Caco-2 (cell line): ENCODE results near the gene PTPN13. TPM values are rescaled to one million over a fixed set of nuclear protein-coding genes. Genes with fewer than 3 reads are reported as not detected.

Experiments used
- BruUV-seq: library from RNA; stranded (reverse); fragments of 400-500 nt; replicated peaks from 2 replicates; lab custom pipeline; 2021; lab: Mats Ljungman, UMichigan
- CTCF ChIA-PET: fragments of 300-600 bp; sonication (Branson Sonifier 250); formaldehyde crosslinking; loops from one replicate; lab custom pipeline; 2022; ENCODE audit warnings: antibody characterized with exemption; lab: Charles Lee
- POLR2A ChIA-PET: fragments of 300-600 bp; sonication (Branson Sonifier 250); formaldehyde crosslinking; loops from one replicate; lab custom pipeline; 2022; ENCODE audit warnings: antibody characterized with exemption; lab: Charles Lee
- DNase-seq, 2 experiments: peaks; one replicate each; pipeline versions ENCODE4 v3.0.0 to v3.0.0-alpha.2; 2020 to 2022
- H3K27me3 ChIP-seq: replicated peaks from 2 replicates; pipeline ENCODE4 v1.6.0; 2011; ENCODE audit warnings: low read length; ENCODE audit not compliant: control insufficient read depth, insufficient read depth
- H3K36me3 ChIP-seq: 2 replicates; pipeline ENCODE4 v1.5.1; 2011; ENCODE audit warnings: low read length; ENCODE audit not compliant: control insufficient read depth, insufficient read depth
- H3K4me1 ChIP-seq: fragments of 250-450 bp; sonication (Bioruptor Pico); 2 replicates; pipeline ENCODE4 v1.5.1; 2020; ENCODE audit warnings: mild to moderate bottlenecking
- H3K4me3 ChIP-seq: 2 replicates; pipeline ENCODE4 v1.5.1; 2011; ENCODE audit warnings: low read depth, mild to moderate bottlenecking, control low read depth, low read length
- H3K9me3 ChIP-seq: fragments of 250-450 bp; sonication (Bioruptor Pico); 2 replicates; pipeline ENCODE4 v1.5.1; 2020; ENCODE audit warnings: mild to moderate bottlenecking, moderate library complexity
- H3K27ac Mint-ChIP-seq: one replicate; pipeline ENCODE4 v1.8.0; 2022; ENCODE audit warnings: mixed read lengths; ENCODE audit not compliant: unreplicated experiment
- H3K27me3 Mint-ChIP-seq: one replicate; pipeline ENCODE4 v1.8.0; 2022; ENCODE audit warnings: mixed read lengths; ENCODE audit not compliant: insufficient read depth, unreplicated experiment
- H3K36me3 Mint-ChIP-seq: one replicate; pipeline ENCODE4 v1.8.0; 2022; ENCODE audit warnings: mild to moderate bottlenecking, mixed read lengths; ENCODE audit not compliant: insufficient read depth, unreplicated experiment
- H3K4me1 Mint-ChIP-seq: one replicate; pipeline ENCODE4 v1.8.0; 2022; ENCODE audit warnings: low read depth, mixed read lengths; ENCODE audit not compliant: unreplicated experiment
- H3K4me3 Mint-ChIP-seq: one replicate; pipeline ENCODE4 v1.8.0; 2022; ENCODE audit warnings: mild to moderate bottlenecking, moderate library complexity, mixed read lengths; ENCODE audit not compliant: unreplicated experiment
- H3K9me3 Mint-ChIP-seq: one replicate; pipeline ENCODE4 v1.8.0; 2022; ENCODE audit warnings: mixed read lengths; ENCODE audit not compliant: unreplicated experiment
- intact Hi-C: fragments of 100-400 bp; cut with micrococcal nuclease; formaldehyde crosslinking; loops from one replicate; pipeline ENCODE4 v1.10.0; 2022; ENCODE audit not compliant: unreplicated experiment
- total RNA-seq: library from RNA; stranded (reverse); gene quantifications from 2 replicates; pipeline ENCODE4 v1.2.3, GENCODE V29; 2022
- TF ChIP-seq, protein P1 (sequence below), 2 experiments: fragments of 200-600 bp in 1 of 2; IDR thresholded peaks; 1 replicate in 1 of 2; 2 replicates in 1 of 2; pipeline versions ENCODE4 v1.5.1 to v1.8.0; 2011 to 2022; ENCODE audit warnings: antibody characterized with exemption in 1 of 2, control low read depth in 1 of 2, inconsistent platforms in 1 of 2, low read depth in 1 of 2, low read length in 1 of 2, mild to moderate bottlenecking in 1 of 2, moderate library complexity in 1 of 2; ENCODE audit not compliant: insufficient read depth in 1 of 2, severe bottlenecking in 1 of 2, unreplicated experiment in 1 of 2

Gene PTPN13
- total RNA-seq, 1 experiment from 2014 or later, result 12.1 TPM

DNA sequence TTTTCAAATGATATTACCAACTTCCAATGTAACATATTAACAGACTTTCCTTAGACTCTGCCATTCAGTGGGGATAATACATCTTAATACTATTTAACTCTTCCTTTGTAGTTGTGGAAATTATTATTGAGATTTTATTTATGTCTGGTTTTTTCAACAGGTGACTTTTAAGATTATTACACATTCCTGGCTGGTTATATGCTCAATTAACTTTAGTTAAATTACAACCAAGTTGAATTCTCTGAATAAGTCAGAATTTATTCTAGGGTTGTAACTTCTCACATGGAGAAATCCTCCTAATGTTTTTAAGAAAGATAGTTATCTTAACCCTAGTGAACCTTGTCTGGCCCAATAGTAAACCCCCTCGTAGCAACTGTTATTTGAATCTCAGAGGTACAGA is 147.7 kb downstream of the PTPN13 start:
- Histone ChIP-seq H3K4me3 (no peak overlapping the region), H3K27me3 (no peaks in the 10 kb centered on the region), H3K9me3 (no peaks in the 10 kb centered on the region), H3K36me3 (no peaks in the 10 kb centered on the region), H3K4me1 (no peaks in the 10 kb centered on the region)
- TF ChIP-seq, protein P1, sequence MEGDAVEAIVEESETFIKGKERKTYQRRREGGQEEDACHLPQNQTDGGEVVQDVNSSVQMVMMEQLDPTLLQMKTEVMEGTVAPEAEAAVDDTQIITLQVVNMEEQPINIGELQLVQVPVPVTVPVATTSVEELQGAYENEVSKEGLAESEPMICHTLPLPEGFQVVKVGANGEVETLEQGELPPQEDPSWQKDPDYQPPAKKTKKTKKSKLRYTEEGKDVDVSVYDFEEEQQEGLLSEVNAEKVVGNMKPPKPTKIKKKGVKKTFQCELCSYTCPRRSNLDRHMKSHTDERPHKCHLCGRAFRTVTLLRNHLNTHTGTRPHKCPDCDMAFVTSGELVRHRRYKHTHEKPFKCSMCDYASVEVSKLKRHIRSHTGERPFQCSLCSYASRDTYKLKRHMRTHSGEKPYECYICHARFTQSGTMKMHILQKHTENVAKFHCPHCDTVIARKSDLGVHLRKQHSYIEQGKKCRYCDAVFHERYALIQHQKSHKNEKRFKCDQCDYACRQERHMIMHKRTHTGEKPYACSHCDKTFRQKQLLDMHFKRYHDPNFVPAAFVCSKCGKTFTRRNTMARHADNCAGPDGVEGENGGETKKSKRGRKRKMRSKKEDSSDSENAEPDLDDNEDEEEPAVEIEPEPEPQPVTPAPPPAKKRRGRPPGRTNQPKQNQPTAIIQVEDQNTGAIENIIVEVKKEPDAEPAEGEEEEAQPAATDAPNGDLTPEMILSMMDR (IDR thresholded peaks at IDR 0.05; ENCODE audit: insufficient read depth in 1 of 2, low read depth in 1 of 2, low read length in 1 of 2, severe bottlenecking in 1 of 2, unreplicated experiment in 1 of 2), result no peak
- Mint-ChIP-seq H3K27me3 (no peaks in the 10 kb centered on the region), H3K9me3 (peaks cover 16% of the 10 kb centered on the region), H3K36me3 (peaks cover 17% of the 10 kb centered on the region), H3K4me3 (no peak overlapping the region), H3K27ac (no peak overlapping the region), H3K4me1 (no peaks in the 10 kb centered on the region)
- no TSS peak for BruUV-seq
- intact Hi-C loops, result no loop called here
- DNase-seq, result no peak
- ChIA-PET POLR2A (no interaction called here), CTCF (no interaction called here)

- no peak overlapping the region for H3K4me3 ChIP-seq
- TF ChIP-seq, protein P1 (IDR thresholded peaks at IDR 0.05; ENCODE audit: insufficient read depth in 1 of 2, low read depth in 1 of 2, low read length in 1 of 2, severe bottlenecking in 1 of 2, unreplicated experiment in 1 of 2), result no peak
- peaks cover 14% of the 10 kb centered on the region for H3K9me3 Mint-ChIP-seq
- no peak overlapping the region for H3K27ac Mint-ChIP-seq
- no TSS peak for BruUV-seq
- intact Hi-C loops, result no loop called here
- ChIA-PET CTCF (no interaction called here), POLR2A (no interaction called here)
- no peaks in the 10 kb centered on the region for H3K4me1 Mint-ChIP-seq
- peaks cover 16% of the 10 kb centered on the region for H3K36me3 Mint-ChIP-seq
- no peaks in the 10 kb centered on the region for H3K36me3 ChIP-seq
- DNase-seq, result no peak
- H3K9me3 ChIP-seq, result no peaks in the 10 kb centered on the region
- no peaks in the 10 kb centered on the region for H3K27me3 ChIP-seq
- H3K27me3 Mint-ChIP-seq, result no peaks in the 10 kb centered on the region
- no peak overlapping the region for H3K4me3 Mint-ChIP-seq
- no peaks in the 10 kb centered on the region for H3K4me1 ChIP-seq
Measured at GRCh38 chr4:86744570-86744969, 150.5 kb downstream of the PTPN13 start.

DNA sequence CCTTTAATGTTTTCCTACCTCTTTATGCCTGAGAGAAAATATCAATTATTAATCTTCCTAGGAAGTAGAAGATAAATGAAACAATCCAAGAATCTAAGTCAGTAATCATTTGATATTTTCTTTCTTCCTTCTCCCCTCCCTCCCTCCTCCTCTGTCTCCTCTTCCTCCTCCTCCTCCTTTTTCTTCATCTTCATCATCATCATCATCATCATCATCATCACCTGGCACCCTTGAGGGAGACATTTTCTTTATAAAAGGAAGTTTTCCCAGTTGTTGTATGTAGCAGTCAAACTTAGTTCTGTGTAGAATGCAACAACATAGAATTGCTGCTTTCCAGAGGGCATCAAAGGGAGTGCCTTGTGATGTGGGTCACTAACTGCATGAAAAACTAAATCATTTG is 155.0 kb downstream of the PTPN13 start:
- H3K36me3 Mint-ChIP-seq, result no peaks in the 10 kb centered on the region
- no TSS peak for BruUV-seq

More for the DNA sequence above, 155.0 kb downstream of the PTPN13 start:
- no peaks in the 10 kb centered on the region for H3K27me3 Mint-ChIP-seq
- no peak overlapping the region for H3K4me3 Mint-ChIP-seq
- no peaks in the 10 kb centered on the region for H3K36me3 ChIP-seq
- ChIA-PET POLR2A (no interaction called here), CTCF (no interaction called here)
- TF ChIP-seq, protein P1 (IDR thresholded peaks at IDR 0.05; ENCODE audit: insufficient read depth in 1 of 2, low read depth in 1 of 2, low read length in 1 of 2, severe bottlenecking in 1 of 2, unreplicated experiment in 1 of 2), result no peak
- no peaks in the 10 kb centered on the region for H3K9me3 Mint-ChIP-seq
- no peaks in the 10 kb centered on the region for H3K27me3 ChIP-seq
- intact Hi-C loops, result no loop called here
- no peak for DNase-seq
- no peaks in the 10 kb centered on the region for H3K4me1 Mint-ChIP-seq
- H3K9me3 ChIP-seq, result no peaks in the 10 kb centered on the region
- no peak overlapping the region for H3K4me3 ChIP-seq
- no peak overlapping the region for H3K27ac Mint-ChIP-seq
- no peaks in the 10 kb centered on the region for H3K4me1 ChIP-seq
